ENCODE measurements around the gene TTC17.

Gene TTC17

DNA sequence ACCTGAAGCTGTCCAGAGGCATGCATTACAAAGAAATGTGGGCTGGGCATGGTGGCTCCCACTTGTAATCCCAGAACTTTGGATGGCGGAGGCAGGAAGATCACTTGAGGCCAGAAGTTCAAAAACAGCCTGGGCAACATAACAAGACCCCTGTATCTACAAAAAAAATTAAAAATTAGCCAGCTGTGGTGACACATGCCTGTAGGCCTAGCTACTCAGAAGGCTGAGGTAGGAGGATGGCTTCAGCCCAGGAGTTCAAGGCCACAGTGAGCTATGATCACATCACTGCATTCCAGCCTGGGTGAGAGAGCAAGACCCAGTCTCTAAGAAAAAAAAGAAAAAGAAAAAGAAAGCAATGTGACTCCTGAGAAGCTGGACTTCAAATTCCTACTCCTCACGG, 183.3 kb downstream of the TTC17 start:
- DNase-seq: no peak

- DNase-seq: no peak
Measured at GRCh38 chr11:43542750-43543712, 184.3 kb downstream of the TTC17 start.
